Measurements from ENCODE around the gene S100A6. TPM values are rescaled to one million over a fixed set of nuclear protein-coding genes. Genes with fewer than 3 reads are reported as not detected.

S100A6 gene
- total and polyA plus RNA-seq, 2 donors (not counting 3 experiments of a cell fraction or from before 2014, with no cell fraction given): 552 to 908 TPM

DNA sequence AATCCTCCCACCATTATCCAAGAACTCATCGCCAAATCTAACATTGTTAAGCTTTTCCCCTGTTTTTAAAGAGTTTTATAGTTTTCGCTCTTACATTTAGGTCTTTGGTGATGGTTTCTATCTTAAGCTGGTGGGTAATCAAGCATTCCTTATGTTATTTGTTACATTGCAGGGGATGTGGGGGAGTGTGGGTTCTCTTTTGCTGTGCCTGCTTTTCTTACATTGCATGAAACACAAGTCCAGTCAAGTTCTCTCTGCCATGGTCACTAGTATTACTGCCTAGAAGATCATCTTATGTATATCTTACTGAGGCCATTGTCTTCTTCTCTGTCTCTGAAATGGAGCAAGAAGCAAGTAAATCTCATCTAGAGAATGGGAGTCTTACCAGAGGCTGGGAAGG lies 48.1 kb downstream of the S100A6 start:
- Histone ChIP-seq H3K9ac (replicated peaks; ENCODE audit: extremely low read depth, insufficient read depth, low read length) (no peak overlapping the region), H3K79me2 (ENCODE audit: control insufficient read depth, insufficient read depth, low read length) (no peaks in the 10 kb centered on the region), H3K9me1 (replicated peaks; ENCODE audit: control insufficient read depth, extremely low read depth, insufficient read depth, low read length) (no peaks in the 10 kb centered on the region), H3K36me3 (ENCODE audit: control insufficient read depth in 2 of 2, extremely low read depth in 1 of 2, insufficient read depth in 2 of 2, low read length in 2 of 2) (no peaks in the 10 kb centered on the region), H4K20me1 (replicated peaks; ENCODE audit: control insufficient read depth, extremely low read depth, insufficient read depth, low read length) (no peaks in the 10 kb centered on the region), H3K4me3 (replicated peaks in 1 of 3; ENCODE audit: insufficient read depth in 1 of 3, low read depth in 1 of 3, low read length in 3 of 3) (no peak overlapping the region), H2AFZ (ENCODE audit: low read depth, low read length) (no peak overlapping the region), H3K4me1 (ENCODE audit: control insufficient read depth, extremely low read depth, insufficient read depth, low read length) (no peaks in the 10 kb centered on the region), H3K27ac (ENCODE audit: insufficient read depth, low read depth, low read length) (no peak overlapping the region), H3K27me3 (ENCODE audit: control insufficient read depth in 2 of 2, insufficient read depth in 2 of 2, low read length in 2 of 2) (peaks cover 7 to 10% of the 10 kb centered on the region in 2 experiments), H3K9me3 (replicated peaks; ENCODE audit: control insufficient read depth, insufficient read depth, low read length) (no peaks in the 10 kb centered on the region), H3K4me2 (ENCODE audit: insufficient read depth, low read length) (no peak overlapping the region)
- ChIA-PET CTCF (interaction anchor here (0.6 to 2.1 kb wide), 3 partner anchors 10 to 135 kb away, joined by 3 to 12 read pairs (median 3); no protein-coding TSS in a partner anchor), POLR2A (no interaction called here)
- intact Hi-C loops (cut with micrococcal nuclease) (no loop called here), dilution Hi-C loops (cut with MboI; ENCODE audit: extremely low pct_ligation_motif_present, low sequenced_read_pairs) (no loop called here)
- DNase-seq (ENCODE audit: low read depth, low spot score) (no peak), FAIRE-seq (no peak)
- BruUV-seq (replicated peaks): no TSS peak
- TF ChIP-seq POLR2A (IDR thresholded peaks at IDR 0.05; ENCODE audit: low read depth, low read length) (no peak), GATA2 (IDR thresholded peaks at IDR 0.05; ENCODE audit: insufficient read depth, insufficient read length, low read depth, low read length) (no peak), JUN (IDR thresholded peaks at IDR 0.05; ENCODE audit: borderline replicate concordance, insufficient read depth, insufficient read length, low read depth) (no peak), EZH2 (IDR thresholded peaks at IDR 0.05; ENCODE audit: borderline replicate concordance, low read depth, low read length, severe bottlenecking) (no peak), MYC (IDR thresholded peaks at IDR 0.05; ENCODE audit: low read depth, low read length) (no peak), FOS (IDR thresholded peaks at IDR 0.05; ENCODE audit: borderline replicate concordance, insufficient read depth, low read length) (no peak), POLR2AphosphoS5 (IDR thresholded peaks at IDR 0.05; ENCODE audit: insufficient read depth, low read depth, low read length) (no peak)
- TF ChIP-seq, protein P1, sequence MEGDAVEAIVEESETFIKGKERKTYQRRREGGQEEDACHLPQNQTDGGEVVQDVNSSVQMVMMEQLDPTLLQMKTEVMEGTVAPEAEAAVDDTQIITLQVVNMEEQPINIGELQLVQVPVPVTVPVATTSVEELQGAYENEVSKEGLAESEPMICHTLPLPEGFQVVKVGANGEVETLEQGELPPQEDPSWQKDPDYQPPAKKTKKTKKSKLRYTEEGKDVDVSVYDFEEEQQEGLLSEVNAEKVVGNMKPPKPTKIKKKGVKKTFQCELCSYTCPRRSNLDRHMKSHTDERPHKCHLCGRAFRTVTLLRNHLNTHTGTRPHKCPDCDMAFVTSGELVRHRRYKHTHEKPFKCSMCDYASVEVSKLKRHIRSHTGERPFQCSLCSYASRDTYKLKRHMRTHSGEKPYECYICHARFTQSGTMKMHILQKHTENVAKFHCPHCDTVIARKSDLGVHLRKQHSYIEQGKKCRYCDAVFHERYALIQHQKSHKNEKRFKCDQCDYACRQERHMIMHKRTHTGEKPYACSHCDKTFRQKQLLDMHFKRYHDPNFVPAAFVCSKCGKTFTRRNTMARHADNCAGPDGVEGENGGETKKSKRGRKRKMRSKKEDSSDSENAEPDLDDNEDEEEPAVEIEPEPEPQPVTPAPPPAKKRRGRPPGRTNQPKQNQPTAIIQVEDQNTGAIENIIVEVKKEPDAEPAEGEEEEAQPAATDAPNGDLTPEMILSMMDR (IDR thresholded peaks at IDR 0.05; ENCODE audit: extremely low read depth in 1 of 2, insufficient read depth in 1 of 2, low read depth in 1 of 2, low read length in 2 of 2): no peak
- TF ChIP-seq, protein P2, sequence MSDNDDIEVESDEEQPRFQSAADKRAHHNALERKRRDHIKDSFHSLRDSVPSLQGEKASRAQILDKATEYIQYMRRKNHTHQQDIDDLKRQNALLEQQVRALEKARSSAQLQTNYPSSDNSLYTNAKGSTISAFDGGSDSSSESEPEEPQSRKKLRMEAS (IDR thresholded peaks at IDR 0.05; ENCODE audit: insufficient read depth, insufficient read length): no peak
